NK-92 (cell line): ENCODE data around the gene SPRY2.

Experiments used
- DNase-seq: peaks from one replicate; lab custom pipeline; 2025; ENCODE audit not compliant: unreplicated experiment; lab: John Stamatoyannopoulos, UW

The SPRY2 gene

GRCh38 chr13:80314711-80315653, 25.9 kb downstream of the SPRY2 start:
- DNase-seq, result no peak

GRCh38 chr13:80313668-80314256, 27.2 kb downstream of the SPRY2 start:
- DNase-seq, result no peak

GRCh38 chr13:80312967-80313366, 28.0 kb downstream of the SPRY2 start:
- DNase-seq, result no peak

- DNase-seq, result no peak
These were observed 28.8 kb downstream of the SPRY2 start for GRCh38 chr13:80312012-80312704.

GRCh38 chr13:80309926-80310325, 31.0 kb downstream of the SPRY2 start:
- DNase-seq, result no peak

GRCh38 chr13:80307401-80307987, 33.4 kb downstream of the SPRY2 start:
- no peak for DNase-seq

- DNase-seq, result no peak
These were observed 34.5 kb downstream of the SPRY2 start for GRCh38 chr13:80306337-80306972.

GRCh38 chr13:80305737-80306136, 35.2 kb downstream of the SPRY2 start:
- no peak for DNase-seq

- DNase-seq, result no peak
These were observed 37.6 kb downstream of the SPRY2 start for GRCh38 chr13:80303225-80303811.

GRCh38 chr13:80299046-80299445, 41.9 kb downstream of the SPRY2 start:
- no peak for DNase-seq

- DNase-seq, result no peak
These were observed 43.4 kb downstream of the SPRY2 start for GRCh38 chr13:80297503-80297902.

- DNase-seq, result no peak
These were observed 43.8 kb downstream of the SPRY2 start for GRCh38 chr13:80297094-80297493.

GRCh38 chr13:80296638-80297037, 44.3 kb downstream of the SPRY2 start:
- no peak for DNase-seq

- no peak for DNase-seq
These were observed 50.3 kb downstream of the SPRY2 start for GRCh38 chr13:80290591-80290990.
